GM18505 (cell line): Measurements from ENCODE around the gene DOK6.
"Not testable (repeated sequence)": the region's sequence is repeated elsewhere in the genome, so short reads cannot be mapped to it uniquely, and the experiment has no call there.

Experiments
- ATAC-seq: cut with Tn5 transposase; IDR thresholded peaks from one replicate; pipeline ENCODE4 v1.9.1; 2021; ENCODE audit not compliant: unreplicated experiment
- POLR2A ChIP-seq: IDR thresholded peaks from 4 replicates; pipeline ENCODE4 v1.6.1; 2011; ENCODE audit warnings: borderline replicate concordance; ENCODE audit not compliant: insufficient read depth, insufficient read length; ENCODE audit errors: extremely low read depth

The DOK6 gene

GRCh38 chr18:69400253-69400975 is at the start of gene DOK6:
DOK6 (plus strand) TSS chr18:69400888.
- no peak for TF ChIP-seq POLR2A
- no peak for ATAC-seq

GRCh38 chr18:69353023-69353422 is 47.7 kb upstream of the DOK6 start:
- ATAC-seq = no peak

GRCh38 chr18:69357590-69357989 is 43.1 kb upstream of the DOK6 start:
- no peak for TF ChIP-seq POLR2A
- no peak for ATAC-seq

More at GRCh38 chr18:69353023-69353422, 47.7 kb upstream of the DOK6 start:
- TF ChIP-seq POLR2A = no peak

GRCh38 chr18:69358212-69358895 is 42.3 kb upstream of the DOK6 start:
- ATAC-seq = no peak
- no peak for TF ChIP-seq POLR2A

GRCh38 chr18:69359768-69360167 is 40.9 kb upstream of the DOK6 start:
- not testable (repeated sequence) for ATAC-seq

- no peak for TF ChIP-seq POLR2A
- no peak for ATAC-seq
Measured at GRCh38 chr18:69364930-69365329, 35.8 kb upstream of the DOK6 start.

- ATAC-seq = no peak
- TF ChIP-seq POLR2A = no peak
Measured at GRCh38 chr18:69365658-69366057, 35.0 kb upstream of the DOK6 start.

GRCh38 chr18:69367104-69367503 is 33.6 kb upstream of the DOK6 start:
- TF ChIP-seq POLR2A = no peak
- ATAC-seq = no peak

- TF ChIP-seq POLR2A = no peak
- ATAC-seq = no peak
Measured at GRCh38 chr18:69371729-69372128, 29.0 kb upstream of the DOK6 start.

- TF ChIP-seq POLR2A = no peak
- ATAC-seq = no peak
Measured at GRCh38 chr18:69380324-69380723, 20.4 kb upstream of the DOK6 start.

- no peak for TF ChIP-seq POLR2A
- ATAC-seq = no peak
Measured at GRCh38 chr18:69383186-69383585, 17.5 kb upstream of the DOK6 start.

GRCh38 chr18:69387186-69387585 is 13.5 kb upstream of the DOK6 start:
- TF ChIP-seq POLR2A = no peak
- no peak for ATAC-seq

GRCh38 chr18:69388222-69388621 is 12.5 kb upstream of the DOK6 start:
- no peak for ATAC-seq
- TF ChIP-seq POLR2A = no peak

GRCh38 chr18:69397096-69397495 is 3.6 kb upstream of the DOK6 start:
- TF ChIP-seq POLR2A = no peak
- no peak for ATAC-seq
